ENCODE data around the gene NUDC. TPM values are rescaled to one million over a fixed set of nuclear protein-coding genes. Genes with fewer than 3 reads are reported as not detected.

The NUDC gene
- total and polyA plus RNA-seq, 10 of the 15 experiments (the other 5 are each of a cell fraction or from before 2014, with no cell fraction given): 5.5 to 227 (median 67.4) TPM

DNA sequence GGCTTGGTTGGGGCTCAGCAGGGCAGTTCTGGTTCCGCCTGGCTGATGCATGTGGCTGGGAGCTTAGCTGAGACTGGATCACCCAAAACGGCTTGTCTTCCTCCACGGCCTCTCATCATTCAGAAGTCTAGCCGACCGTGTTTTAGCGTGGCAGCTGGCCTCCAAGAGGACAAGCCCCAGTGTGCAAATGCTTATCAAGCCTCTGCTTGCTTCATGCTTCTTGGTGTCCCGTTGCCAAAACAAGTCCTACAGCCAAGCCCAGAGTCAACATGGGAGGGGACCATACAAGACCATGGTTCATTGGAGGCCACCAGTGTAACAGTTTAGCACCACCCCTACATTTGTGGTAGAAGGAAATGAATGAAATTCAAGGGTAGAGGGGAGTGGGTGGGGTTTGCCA is 49.3 kb downstream of the NUDC start:
- no peaks in the 10 kb centered on the region for H3K79me2 ChIP-seq (ENCODE audit: control insufficient read depth, insufficient read depth, low read length)
- ChIA-PET RAD21 (ENCODE audit: unreplicated experiment) (no interaction called here), CTCF (no interaction called here), POLR2A (no interaction called here), SMC1A (ENCODE audit: uncharacterized antibody, unreplicated experiment) (no interaction called here)
- H3K9ac ChIP-seq (ENCODE audit: control insufficient read depth, insufficient read depth, low read length): no peak overlapping the region
- ATAC-seq (no peak), FAIRE-seq (no peak), DNase-seq (ENCODE audit: low read depth, low spot score) (no peak)
- no peaks in the 10 kb centered on the region for H4K20me1 ChIP-seq (ENCODE audit: control insufficient read depth, insufficient read depth)
- H3K4me1 ChIP-seq (ENCODE audit: control insufficient read depth, insufficient read depth, low read length): no peaks in the 10 kb centered on the region
- H3K9me3 ChIP-seq (replicated peaks; ENCODE audit: control insufficient read depth, insufficient read depth, low read length): no peaks in the 10 kb centered on the region
- H2AFZ ChIP-seq (ENCODE audit: control insufficient read depth, low read depth, low read length): no peak overlapping the region
- H3K36me3 ChIP-seq (ENCODE audit: control insufficient read depth in 2 of 2, insufficient read depth in 2 of 2, low read length in 1 of 2): no peaks in the 10 kb centered on the region
- 31% methylated on average over 7 of the region's 7 CpGs for WGBS (ENCODE audit: insufficient coverage, insufficient replicate concordance, low lambda C conversion rate, missing lambda C conversion rate)
- no peaks in the 10 kb centered on the region; a peak in 2 of 4 replicates for H3K27me3 ChIP-seq (replicated peaks in 1 of 2; ENCODE audit: control insufficient read depth in 2 of 2, insufficient read depth in 2 of 2, low read length in 1 of 2)
- intact Hi-C loops (cut with micrococcal nuclease; ENCODE audit: unreplicated experiment): no loop called here
- TF ChIP-seq, protein P1, sequence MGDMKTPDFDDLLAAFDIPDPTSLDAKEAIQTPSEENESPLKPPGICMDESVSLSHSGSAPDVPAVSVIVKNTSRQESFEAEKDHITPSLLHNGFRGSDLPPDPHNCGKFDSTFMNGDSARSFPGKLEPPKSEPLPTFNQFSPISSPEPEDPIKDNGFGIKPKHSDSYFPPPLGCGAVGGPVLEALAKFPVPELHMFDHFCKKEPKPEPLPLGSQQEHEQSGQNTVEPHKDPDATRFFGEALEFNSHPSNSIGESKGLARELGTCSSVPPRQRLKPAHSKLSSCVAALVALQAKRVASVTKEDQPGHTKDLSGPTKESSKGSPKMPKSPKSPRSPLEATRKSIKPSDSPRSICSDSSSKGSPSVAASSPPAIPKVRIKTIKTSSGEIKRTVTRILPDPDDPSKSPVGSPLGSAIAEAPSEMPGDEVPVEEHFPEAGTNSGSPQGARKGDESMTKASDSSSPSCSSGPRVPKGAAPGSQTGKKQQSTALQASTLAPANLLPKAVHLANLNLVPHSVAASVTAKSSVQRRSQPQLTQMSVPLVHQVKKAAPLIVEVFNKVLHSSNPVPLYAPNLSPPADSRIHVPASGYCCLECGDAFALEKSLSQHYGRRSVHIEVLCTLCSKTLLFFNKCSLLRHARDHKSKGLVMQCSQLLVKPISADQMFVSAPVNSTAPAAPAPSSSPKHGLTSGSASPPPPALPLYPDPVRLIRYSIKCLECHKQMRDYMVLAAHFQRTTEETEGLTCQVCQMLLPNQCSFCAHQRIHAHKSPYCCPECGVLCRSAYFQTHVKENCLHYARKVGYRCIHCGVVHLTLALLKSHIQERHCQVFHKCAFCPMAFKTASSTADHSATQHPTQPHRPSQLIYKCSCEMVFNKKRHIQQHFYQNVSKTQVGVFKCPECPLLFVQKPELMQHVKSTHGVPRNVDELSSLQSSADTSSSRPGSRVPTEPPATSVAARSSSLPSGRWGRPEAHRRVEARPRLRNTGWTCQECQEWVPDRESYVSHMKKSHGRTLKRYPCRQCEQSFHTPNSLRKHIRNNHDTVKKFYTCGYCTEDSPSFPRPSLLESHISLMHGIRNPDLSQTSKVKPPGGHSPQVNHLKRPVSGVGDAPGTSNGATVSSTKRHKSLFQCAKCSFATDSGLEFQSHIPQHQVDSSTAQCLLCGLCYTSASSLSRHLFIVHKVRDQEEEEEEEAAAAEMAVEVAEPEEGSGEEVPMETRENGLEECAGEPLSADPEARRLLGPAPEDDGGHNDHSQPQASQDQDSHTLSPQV (IDR thresholded peaks at IDR 0.05): no peak
- TF ChIP-seq NFYA (IDR thresholded peaks at IDR 0.05; ENCODE audit: borderline replicate concordance, low read depth, low read length): no peak
- TF ChIP-seq TAF1 (IDR thresholded peaks at IDR 0.05; ENCODE audit: borderline replicate concordance, low read depth, low read length): no peak
- TF ChIP-seq NFYB (IDR thresholded peaks at IDR 0.05; ENCODE audit: insufficient read depth, low read depth, low read length): no peak
- TF ChIP-seq ZSCAN29 (IDR thresholded peaks at IDR 0.05): no peak
- no peak for TF ChIP-seq POLR2AphosphoS2 (IDR thresholded peaks at IDR 0.05; ENCODE audit: low read depth, low read length)
- no TSS peak for BruUV-seq (replicated peaks)
- H3K4me3 ChIP-seq: no peak overlapping the region
- in situ Hi-C loops (cut with MboI): no loop called here
- H3K4me2 ChIP-seq (ENCODE audit: control insufficient read depth, insufficient read depth): no peak overlapping the region
- no peak overlapping the region for H3K27ac ChIP-seq (ENCODE audit: control insufficient read depth, insufficient read depth)

Measured in GM12878 (cell line).